Cardiac muscle cell (in vitro differentiated cells and primary cell): ENCODE results near the gene RFESD. TPM values are rescaled to one million over a fixed set of nuclear protein-coding genes. Genes with fewer than 3 reads are reported as not detected.
"Not testable (repeated sequence)": the region's sequence is repeated elsewhere in the genome, so short reads cannot be mapped to it uniquely, and the experiment has no call there.

Source experiments
- DNase-seq, 2 donors: peaks; one replicate each; pipeline versions ENCODE4 v3.0.0 to v3.0.0-alpha.2; 2010 to 2017; ENCODE audit warnings: low read depth in 1 of 2, low spot score in 1 of 2
- H3K27ac ChIP-seq: fragments of 200-600 bp; sonication (generic); 2 replicates; pipeline ENCODE4 v1.5.1; 2016
- H3K27me3 ChIP-seq: fragments of 200-600 bp; sonication (generic); 2 replicates; pipeline ENCODE4 v1.6.0; 2016; ENCODE audit warnings: control low read depth
- H3K36me3 ChIP-seq: fragments of 200-600 bp; sonication (generic); 2 replicates; pipeline ENCODE4 v1.5.1; 2016; ENCODE audit warnings: control low read depth
- H3K4me1 ChIP-seq: fragments of 200-600 bp; sonication (generic); 2 replicates; pipeline ENCODE4 v1.8.1; 2017; ENCODE audit warnings: low read depth, mild to moderate bottlenecking, mixed run types
- H3K4me3 ChIP-seq: fragments of 200-600 bp; sonication (generic); 2 replicates; pipeline ENCODE4 v1.5.1; 2016; ENCODE audit warnings: mild to moderate bottlenecking
- H3K9me3 ChIP-seq: fragments of 200-600 bp; sonication (generic); 2 replicates; pipeline ENCODE4 v1.5.1; 2017; ENCODE audit warnings: low read depth, mild to moderate bottlenecking, control low read depth
- polyA plus RNA-seq: library from polyadenylated mRNA; unstranded; fragments of >200 nt; fragmentation: Nextera tagmentation; extraction: Ambion mirVana; gene quantifications from 2 replicates; pipeline ENCODE4 v1.2.1, GENCODE V29; 2016
- total RNA-seq: library from RNA; depleted of rRNA; stranded (reverse); fragments of >200 nt; gene quantifications from 2 replicates; pipeline ENCODE4 v1.2.3, GENCODE V29; 2016
- TF ChIP-seq, protein P1 (sequence below): IDR thresholded peaks from 2 replicates; pipeline ENCODE4 v1.5.1; 2012; ENCODE audit warnings: low read depth, mild to moderate bottlenecking, low read length

The RFESD gene
- total and polyA plus RNA-seq, 2 experiments from 2014 or later = 1.3 to 3.9 TPM

DNA sequence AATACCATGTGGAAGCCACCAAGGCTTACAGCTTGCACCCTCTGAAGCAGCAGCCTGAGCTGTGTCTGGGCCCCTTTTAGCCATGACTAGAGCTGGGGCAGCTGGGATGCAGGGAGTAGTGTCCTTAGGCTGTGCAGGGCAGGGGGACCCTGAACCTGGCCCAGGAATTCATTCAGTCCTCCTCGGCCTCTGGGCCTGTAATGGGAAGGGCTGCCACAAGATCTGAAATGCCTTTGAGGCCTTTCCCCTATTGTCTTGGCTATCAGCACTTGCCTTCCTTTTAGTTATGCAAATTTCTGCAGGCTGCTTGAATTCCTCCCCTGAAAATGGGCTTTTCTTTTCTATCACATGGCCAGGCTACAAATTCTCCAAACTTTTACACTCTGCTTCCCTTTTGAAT lies 17.6 kb upstream of the RFESD start:
- Histone ChIP-seq H3K27me3 (peaks cover under 1% of the 10 kb centered on the region), H3K36me3 (no peaks in the 10 kb centered on the region), H3K4me1 (no peaks in the 10 kb centered on the region), H3K27ac (no peak overlapping the region), H3K4me3 (no peak overlapping the region), H3K9me3 (no peaks in the 10 kb centered on the region)
- TF ChIP-seq, protein P1, sequence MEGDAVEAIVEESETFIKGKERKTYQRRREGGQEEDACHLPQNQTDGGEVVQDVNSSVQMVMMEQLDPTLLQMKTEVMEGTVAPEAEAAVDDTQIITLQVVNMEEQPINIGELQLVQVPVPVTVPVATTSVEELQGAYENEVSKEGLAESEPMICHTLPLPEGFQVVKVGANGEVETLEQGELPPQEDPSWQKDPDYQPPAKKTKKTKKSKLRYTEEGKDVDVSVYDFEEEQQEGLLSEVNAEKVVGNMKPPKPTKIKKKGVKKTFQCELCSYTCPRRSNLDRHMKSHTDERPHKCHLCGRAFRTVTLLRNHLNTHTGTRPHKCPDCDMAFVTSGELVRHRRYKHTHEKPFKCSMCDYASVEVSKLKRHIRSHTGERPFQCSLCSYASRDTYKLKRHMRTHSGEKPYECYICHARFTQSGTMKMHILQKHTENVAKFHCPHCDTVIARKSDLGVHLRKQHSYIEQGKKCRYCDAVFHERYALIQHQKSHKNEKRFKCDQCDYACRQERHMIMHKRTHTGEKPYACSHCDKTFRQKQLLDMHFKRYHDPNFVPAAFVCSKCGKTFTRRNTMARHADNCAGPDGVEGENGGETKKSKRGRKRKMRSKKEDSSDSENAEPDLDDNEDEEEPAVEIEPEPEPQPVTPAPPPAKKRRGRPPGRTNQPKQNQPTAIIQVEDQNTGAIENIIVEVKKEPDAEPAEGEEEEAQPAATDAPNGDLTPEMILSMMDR = no peak
- DNase-seq = no peak

DNA sequence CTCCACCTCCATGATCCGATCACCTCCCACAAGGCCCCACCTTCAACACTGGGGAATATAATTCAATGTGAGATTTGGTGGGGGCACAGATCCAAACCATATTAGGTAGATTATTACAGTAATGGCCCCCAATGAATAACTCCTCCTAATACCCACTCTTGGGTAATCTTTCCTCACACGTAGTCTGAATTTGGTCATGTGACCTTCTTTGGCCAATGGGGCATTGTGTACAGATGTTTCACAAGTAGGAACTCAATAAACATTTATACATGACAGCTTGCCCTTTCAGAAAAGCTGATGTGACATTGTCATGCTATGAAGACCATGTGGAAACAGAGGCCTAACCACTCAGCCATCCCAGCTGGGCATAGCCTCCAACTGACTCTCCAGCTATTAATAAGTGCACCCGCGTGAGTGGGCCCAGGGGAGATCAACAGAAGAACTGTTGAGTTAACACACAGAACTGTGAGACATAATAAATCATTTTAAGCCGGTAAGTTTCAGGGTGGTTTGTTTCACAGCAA lies 16.1 kb upstream of the RFESD start:
- TF ChIP-seq, protein P1 = no peak
- DNase-seq = no peak
- H3K4me1 ChIP-seq = no peaks in the 10 kb centered on the region
- no peaks in the 10 kb centered on the region for H3K27me3 ChIP-seq
- H3K9me3 ChIP-seq = no peaks in the 10 kb centered on the region
- H3K36me3 ChIP-seq = no peaks in the 10 kb centered on the region
- H3K27ac ChIP-seq = no peak overlapping the region
- no peak overlapping the region for H3K4me3 ChIP-seq

DNA sequence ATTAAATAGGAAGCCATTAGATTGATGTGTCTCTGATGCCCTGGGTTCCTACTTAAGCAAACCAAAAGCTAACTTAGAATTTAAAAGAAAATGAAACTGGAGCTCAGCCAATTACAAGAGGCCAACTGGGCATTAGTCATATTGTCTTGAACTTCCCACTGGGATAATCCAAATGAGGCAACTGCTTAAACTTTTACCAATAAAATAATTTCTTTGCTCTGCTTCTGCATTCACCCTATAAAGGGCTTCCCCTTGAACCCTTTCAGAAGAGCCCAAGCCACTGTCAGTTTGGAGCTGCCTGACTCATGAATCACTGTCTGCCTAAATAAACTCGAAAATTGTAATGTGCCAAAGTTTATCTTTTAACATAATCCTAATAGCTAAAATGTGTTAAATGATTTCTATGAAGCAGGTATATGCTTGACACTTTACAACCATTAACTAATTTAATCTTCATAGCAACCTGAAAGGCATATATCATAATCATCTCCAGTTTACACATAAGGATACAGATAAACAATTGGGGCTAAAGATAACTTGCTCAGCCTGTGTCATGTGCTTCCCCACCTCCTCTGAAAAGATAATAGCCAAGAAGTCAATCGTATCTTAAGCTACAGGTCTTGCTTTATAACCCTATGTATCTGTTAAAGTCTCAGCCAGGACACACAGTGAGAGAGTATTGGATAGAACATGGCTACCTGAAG lies 15.2 kb upstream of the RFESD start:
- TF ChIP-seq, protein P1 = no peak
- no peak overlapping the region for H3K27ac ChIP-seq
- no peaks in the 10 kb centered on the region for H3K4me1 ChIP-seq
- H3K9me3 ChIP-seq = no peaks in the 10 kb centered on the region
- no peaks in the 10 kb centered on the region for H3K36me3 ChIP-seq
- no peak overlapping the region for H3K4me3 ChIP-seq
- peak in 1 of 2 donors; percentile 83 for DNase-seq
- H3K27me3 ChIP-seq = no peaks in the 10 kb centered on the region

DNA sequence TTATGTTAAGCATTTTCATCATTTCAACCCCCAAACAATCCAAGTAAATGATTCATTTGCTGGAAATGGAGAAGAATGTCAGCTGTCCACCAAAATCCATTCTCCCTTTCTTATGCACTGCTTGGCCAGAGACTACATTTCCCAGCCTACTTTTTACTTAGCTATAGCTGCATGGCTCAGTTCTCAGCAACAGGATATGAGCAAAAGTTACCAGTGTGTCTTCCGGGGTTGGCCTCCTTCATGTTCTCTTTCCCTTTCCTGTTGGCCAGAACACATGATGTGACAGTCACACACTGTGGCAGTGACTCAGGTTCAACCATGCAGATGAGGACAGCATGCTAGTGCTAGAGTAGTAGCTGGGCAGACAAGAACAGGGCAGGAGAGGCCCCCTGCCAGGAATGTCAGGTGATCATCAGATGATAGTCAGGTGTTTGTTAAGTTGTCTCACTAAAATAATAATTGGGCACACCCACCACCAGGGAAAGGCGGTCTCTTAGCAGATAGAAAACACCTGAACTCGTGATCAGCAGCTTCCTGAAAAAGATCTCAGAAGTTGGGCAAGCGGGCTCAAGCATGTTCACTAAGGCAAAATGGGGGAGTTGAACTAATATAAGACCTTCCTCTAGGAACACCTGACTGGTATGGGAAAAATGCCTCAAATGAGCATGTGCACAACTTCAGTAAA lies 14.4 kb upstream of the RFESD start:
- H3K4me3 ChIP-seq = no peak overlapping the region
- DNase-seq = peak in 1 of 2 donors; percentile 45
- no peaks in the 10 kb centered on the region for H3K27me3 ChIP-seq
- no peaks in the 10 kb centered on the region for H3K9me3 ChIP-seq
- no peaks in the 10 kb centered on the region for H3K4me1 ChIP-seq
- TF ChIP-seq, protein P1 = no peak
- no peak overlapping the region for H3K27ac ChIP-seq
- no peaks in the 10 kb centered on the region for H3K36me3 ChIP-seq

DNA sequence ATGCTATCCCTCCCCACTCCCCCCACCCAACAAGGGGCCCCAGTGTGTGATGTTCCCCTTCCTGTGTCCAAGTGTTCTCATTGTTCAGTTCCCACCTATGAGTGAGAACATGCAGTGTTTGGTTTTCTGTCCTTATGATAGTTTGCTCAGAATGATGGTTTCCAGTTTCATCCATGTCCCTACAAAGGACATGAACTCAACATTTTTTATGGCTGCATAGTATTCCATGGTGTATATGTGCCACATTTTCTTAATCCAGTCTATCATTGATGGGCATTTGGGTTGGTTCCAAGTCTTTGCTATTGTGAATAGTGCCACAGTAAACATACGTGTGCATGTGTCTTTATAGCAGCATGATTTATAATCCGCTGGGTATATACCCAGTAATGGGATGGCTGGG lies 13.6 kb upstream of the RFESD start:
- DNase-seq, H3K4me3 ChIP-seq, H3K36me3 ChIP-seq, H3K27ac ChIP-seq, H3K4me1 ChIP-seq, H3K27me3 ChIP-seq, H3K9me3 ChIP-seq: not testable (repeated sequence)

DNA sequence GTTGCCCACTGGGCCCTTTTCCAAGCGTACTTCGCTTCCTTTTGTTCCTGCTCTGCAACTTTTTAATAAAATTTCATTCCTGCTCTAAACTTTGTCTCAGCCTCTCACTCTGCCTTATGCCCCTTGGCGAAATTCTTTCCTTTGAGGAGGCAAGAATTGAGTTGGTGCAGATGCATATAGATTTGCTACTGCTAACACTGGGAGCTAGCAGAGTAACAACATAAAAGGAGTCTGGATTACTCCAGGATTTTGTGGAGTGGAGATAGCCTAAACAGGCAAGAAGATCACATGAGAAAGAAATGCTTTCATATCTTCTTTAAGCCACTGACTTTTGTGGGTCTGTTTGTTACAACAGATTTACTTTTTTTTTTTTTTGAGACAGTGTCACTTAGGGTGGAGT lies 12.9 kb upstream of the RFESD start:
- Histone ChIP-seq H3K27me3 (no peaks in the 10 kb centered on the region), H3K27ac (no peak overlapping the region), H3K4me3 (no peak overlapping the region), H3K36me3 (no peaks in the 10 kb centered on the region), H3K4me1 (no peaks in the 10 kb centered on the region), H3K9me3 (no peaks in the 10 kb centered on the region)
- TF ChIP-seq, protein P1 = no peak
- no peak for DNase-seq
